ENCODE data around the gene WDR27. TPM values are rescaled to one million over a fixed set of nuclear protein-coding genes. Genes with fewer than 3 reads are reported as not detected.

Gene WDR27
- 23.9 and 29.8 TPM in 2 replicates for total RNA-seq

DNA sequence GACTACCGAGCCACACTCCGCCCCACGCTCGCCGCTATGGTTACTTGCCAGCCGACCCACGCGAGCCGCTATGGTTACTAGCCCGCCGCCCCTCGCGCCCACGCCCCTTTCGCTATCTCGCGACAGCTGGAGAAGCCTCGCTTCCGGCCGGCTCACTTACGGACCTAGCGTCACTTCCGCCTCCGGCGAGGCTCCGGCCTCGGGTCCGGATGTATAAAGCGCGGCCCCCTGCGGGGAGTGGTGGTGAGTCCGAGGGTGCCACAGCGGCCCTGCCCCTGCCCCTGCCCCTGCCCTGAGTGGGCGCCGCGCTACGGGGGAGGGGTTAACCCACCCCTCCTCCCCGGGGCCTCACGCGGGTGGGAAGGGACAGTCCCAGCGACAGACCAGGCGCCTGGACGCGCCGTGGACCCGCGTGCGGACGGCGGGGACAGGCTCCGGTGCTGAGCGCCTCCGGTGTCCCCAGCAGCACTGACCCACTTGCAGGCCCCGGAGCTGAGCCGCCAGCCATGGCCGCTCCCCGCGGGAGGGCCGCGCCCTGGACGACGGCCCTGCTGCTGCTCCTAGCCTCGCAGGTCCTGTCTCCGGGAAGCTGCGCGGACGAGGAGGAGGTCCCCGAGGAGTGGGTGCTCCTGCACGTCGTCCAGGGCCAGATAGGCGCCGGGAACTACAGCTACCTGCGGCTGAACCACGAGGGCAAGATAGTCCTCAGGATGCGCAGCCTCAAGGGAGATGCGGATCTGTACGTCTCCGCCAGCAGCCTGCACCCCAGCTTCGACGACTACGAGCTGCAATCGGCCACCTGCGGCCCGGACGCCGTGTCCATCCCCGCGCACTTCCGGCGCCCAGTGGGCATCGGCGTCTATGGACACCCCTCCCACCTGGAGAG, at the start of gene WDR27, which contains the start of gene C6orf120:
Gene WDR27 (minus strand): TSS at position 76 of the 886 bp plus-strand sequence. CDS start 13,024 bp downstream, outside the sequence.
Gene C6orf120 (plus strand): TSS at position 173 of the 886 bp plus-strand sequence. CDS start 334 bp downstream, at position 507.
- Histone ChIP-seq H2AFZ (ENCODE audit: low read length) (peak within 1 kb of the TSS; percentile 91), H3K4me2 (ENCODE audit: insufficient read depth, low read length) (peak within 1 kb of the TSS; percentile 83), H3K79me2 (ENCODE audit: insufficient read depth, low read length) (peaks cover 54% of the 10 kb centered on the region), H3K4me1 (ENCODE audit: insufficient read depth, low read length) (peaks cover 48% of the 10 kb centered on the region), H3K9me3 (ENCODE audit: low read depth, low read length) (no peaks in the 10 kb centered on the region), H3K4me3 (ENCODE audit: insufficient read depth, low read length) (peak within 1 kb of the TSS; percentile 91), H3K27me3 (ENCODE audit: insufficient read depth, low read length) (no peaks in the 10 kb centered on the region), H3K27ac (ENCODE audit: low read depth, low read length) (peak within 1 kb of the TSS; percentile 84), H3K36me3 (ENCODE audit: insufficient read depth, low read length) (peaks cover 17% of the 10 kb centered on the region), H4K20me1 (ENCODE audit: insufficient read depth, low read length) (peaks cover 24% of the 10 kb centered on the region)
- TF ChIP-seq, protein P1, sequence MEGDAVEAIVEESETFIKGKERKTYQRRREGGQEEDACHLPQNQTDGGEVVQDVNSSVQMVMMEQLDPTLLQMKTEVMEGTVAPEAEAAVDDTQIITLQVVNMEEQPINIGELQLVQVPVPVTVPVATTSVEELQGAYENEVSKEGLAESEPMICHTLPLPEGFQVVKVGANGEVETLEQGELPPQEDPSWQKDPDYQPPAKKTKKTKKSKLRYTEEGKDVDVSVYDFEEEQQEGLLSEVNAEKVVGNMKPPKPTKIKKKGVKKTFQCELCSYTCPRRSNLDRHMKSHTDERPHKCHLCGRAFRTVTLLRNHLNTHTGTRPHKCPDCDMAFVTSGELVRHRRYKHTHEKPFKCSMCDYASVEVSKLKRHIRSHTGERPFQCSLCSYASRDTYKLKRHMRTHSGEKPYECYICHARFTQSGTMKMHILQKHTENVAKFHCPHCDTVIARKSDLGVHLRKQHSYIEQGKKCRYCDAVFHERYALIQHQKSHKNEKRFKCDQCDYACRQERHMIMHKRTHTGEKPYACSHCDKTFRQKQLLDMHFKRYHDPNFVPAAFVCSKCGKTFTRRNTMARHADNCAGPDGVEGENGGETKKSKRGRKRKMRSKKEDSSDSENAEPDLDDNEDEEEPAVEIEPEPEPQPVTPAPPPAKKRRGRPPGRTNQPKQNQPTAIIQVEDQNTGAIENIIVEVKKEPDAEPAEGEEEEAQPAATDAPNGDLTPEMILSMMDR (IDR thresholded peaks at IDR 0.05; ENCODE audit: extremely low read depth, low read depth, low read length) = no peak
- DNase-seq (ENCODE audit: insufficient read length, low spot score, missing footprints) = peak; percentile 97

DNA sequence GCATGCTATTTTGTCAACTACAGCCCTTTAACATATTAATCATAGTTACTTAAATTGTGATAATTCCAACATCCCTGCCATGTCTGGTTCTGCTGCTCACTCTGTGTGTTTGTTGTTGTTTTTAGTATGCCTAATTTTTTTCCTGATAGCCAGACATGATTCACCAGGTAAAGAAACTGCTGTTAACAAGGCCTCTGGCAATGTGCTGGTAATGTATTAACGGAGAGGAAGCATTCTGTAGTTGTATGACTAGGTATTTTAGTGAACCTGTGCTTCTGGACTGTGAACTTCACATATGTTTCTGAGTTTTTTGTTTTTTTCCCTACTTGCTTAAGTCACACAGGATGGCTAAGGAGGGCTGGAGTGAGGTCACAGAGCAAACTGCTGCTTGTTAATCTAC, 44.7 kb upstream of the WDR27 start:
- no peak overlapping the region for H2AFZ ChIP-seq (ENCODE audit: low read length)
- no peaks in the 10 kb centered on the region for H3K9me3 ChIP-seq (ENCODE audit: low read depth, low read length)
- no peak overlapping the region for H3K4me2 ChIP-seq (ENCODE audit: insufficient read depth, low read length)
- DNase-seq (ENCODE audit: insufficient read length, low spot score, missing footprints) = no peak
- H3K27ac ChIP-seq (ENCODE audit: low read depth, low read length) = no peak overlapping the region
- no peak overlapping the region for H3K4me3 ChIP-seq (ENCODE audit: insufficient read depth, low read length)
- H3K4me1 ChIP-seq (ENCODE audit: insufficient read depth, low read length) = peaks cover 4% of the 10 kb centered on the region
- H3K27me3 ChIP-seq (ENCODE audit: insufficient read depth, low read length) = no peaks in the 10 kb centered on the region
- peaks cover 12% of the 10 kb centered on the region for H3K79me2 ChIP-seq (ENCODE audit: insufficient read depth, low read length)
- no peaks in the 10 kb centered on the region for H3K36me3 ChIP-seq (ENCODE audit: insufficient read depth, low read length)
- no peaks in the 10 kb centered on the region for H4K20me1 ChIP-seq (ENCODE audit: insufficient read depth, low read length)
- TF ChIP-seq, protein P1 (IDR thresholded peaks at IDR 0.05; ENCODE audit: extremely low read depth, low read depth, low read length) = no peak

DNA sequence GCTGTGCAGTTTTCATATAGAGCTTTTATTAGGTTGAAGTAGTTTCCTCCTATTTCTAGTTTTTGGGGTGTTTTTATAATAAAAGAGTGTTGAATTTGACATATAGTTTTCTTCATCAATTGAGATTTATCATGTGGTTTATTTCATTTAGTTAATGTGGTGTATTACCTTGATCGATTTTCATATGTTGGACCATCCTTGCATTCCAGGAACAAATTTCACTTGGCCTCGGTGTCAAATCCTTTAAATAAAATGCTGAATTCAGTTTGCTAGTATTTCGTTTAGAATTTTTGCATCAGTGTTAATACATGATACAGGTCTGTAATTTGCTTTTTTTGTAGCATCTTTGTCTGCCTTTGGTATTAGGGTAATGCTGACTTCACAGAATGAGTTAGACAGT, 43.6 kb upstream of the WDR27 start:
- no peak for DNase-seq (ENCODE audit: insufficient read length, low spot score, missing footprints)
- Histone ChIP-seq H3K79me2 (ENCODE audit: insufficient read depth, low read length) (peaks cover 3% of the 10 kb centered on the region), H3K27me3 (ENCODE audit: insufficient read depth, low read length) (no peaks in the 10 kb centered on the region)

More for the DNA sequence above, 43.6 kb upstream of the WDR27 start:
- Histone ChIP-seq H3K4me2 (ENCODE audit: insufficient read depth, low read length) (no peak overlapping the region), H3K27ac (ENCODE audit: low read depth, low read length) (no peak overlapping the region), H2AFZ (ENCODE audit: low read length) (no peak overlapping the region), H3K36me3 (ENCODE audit: insufficient read depth, low read length) (no peaks in the 10 kb centered on the region), H4K20me1 (ENCODE audit: insufficient read depth, low read length) (no peaks in the 10 kb centered on the region), H3K4me1 (ENCODE audit: insufficient read depth, low read length) (peaks cover 1% of the 10 kb centered on the region), H3K9me3 (ENCODE audit: low read depth, low read length) (no peaks in the 10 kb centered on the region), H3K4me3 (ENCODE audit: insufficient read depth, low read length) (no peak overlapping the region)
- TF ChIP-seq, protein P1 (IDR thresholded peaks at IDR 0.05; ENCODE audit: extremely low read depth, low read depth, low read length) = no peak

Measured in osteoblast (primary cell).